Epithelial cell of proximal tubule (primary cell): ENCODE data around the gene GREB1. TPM values are rescaled to one million over a fixed set of nuclear protein-coding genes. Genes with fewer than 3 reads are reported as not detected.

Experiments used
- DNase-seq: peaks from one replicate; pipeline ENCODE4 v3.0.0-alpha.2; 2011; ENCODE audit warnings: low read depth
- H3K4me3 ChIP-seq: 2 replicates; pipeline ENCODE4 v1.5.1; 2011; ENCODE audit warnings: low read depth, mild to moderate bottlenecking, low read length
- CTCF ChIP-seq: conservative IDR thresholded peaks from 2 replicates; pipeline ENCODE4 v1.5.1; 2012; ENCODE audit warnings: low read depth, mild to moderate bottlenecking, low read length
- total RNA-seq: library from RNA; depleted of rRNA; stranded (reverse); fragments of >200 nt; gene quantifications from 2 replicates; pipeline ENCODE4 v1.2.3, GENCODE V29; 2015

The GREB1 gene
- total RNA-seq, 1 donor from 2014 or later: 0.12 TPM

- DNase-seq: no peak
- TF ChIP-seq CTCF: no peak
- no peak overlapping the region for H3K4me3 ChIP-seq
Observed at GRCh38 chr2:11677136-11678055, 143.6 kb downstream of the GREB1 start.

GRCh38 chr2:11678306-11678960 is 144.6 kb downstream of the GREB1 start:
- no peak overlapping the region for H3K4me3 ChIP-seq
- DNase-seq: no peak
- no peak for TF ChIP-seq CTCF

GRCh38 chr2:11679016-11679415 is 145.2 kb downstream of the GREB1 start:
- DNase-seq: no peak
- TF ChIP-seq CTCF: no peak

GRCh38 chr2:11679486-11680181 is 145.8 kb downstream of the GREB1 start:
- no peak for DNase-seq
- no peak for TF ChIP-seq CTCF
- no peak overlapping the region for H3K4me3 ChIP-seq

More at GRCh38 chr2:11679016-11679415, 145.2 kb downstream of the GREB1 start:
- no peak overlapping the region for H3K4me3 ChIP-seq

GRCh38 chr2:11680182-11680900 is 146.5 kb downstream of the GREB1 start:
- TF ChIP-seq CTCF: no peak
- DNase-seq: no peak
- no peak overlapping the region for H3K4me3 ChIP-seq

- no peak overlapping the region for H3K4me3 ChIP-seq
- TF ChIP-seq CTCF: no peak
- no peak for DNase-seq
Observed at GRCh38 chr2:11680901-11681721, 147.3 kb downstream of the GREB1 start.
